A673 (cell line): ENCODE measurements around the gene PARD3.

Experiments used
- EZH2 ChIP-seq: fragments of 200-600 bp; sonication (generic); IDR thresholded peaks from 2 replicates; pipeline ENCODE4 v1.6.1; 2017; ENCODE audit warnings: borderline replicate concordance, low read depth, mild to moderate bottlenecking, mixed read lengths, antibody characterized with exemption, low read length; ENCODE audit not compliant: poor library complexity, severe bottlenecking
- TF ChIP-seq, protein P1 (sequence below): fragments of 300-800, 200-600 bp; sonication (generic); conservative IDR thresholded peaks from 2 replicates; pipeline ENCODE4 v1.5.1; 2017; ENCODE audit warnings: low read depth, mild to moderate bottlenecking, antibody characterized with exemption, low read length, moderate library complexity, mixed read lengths

DNA sequence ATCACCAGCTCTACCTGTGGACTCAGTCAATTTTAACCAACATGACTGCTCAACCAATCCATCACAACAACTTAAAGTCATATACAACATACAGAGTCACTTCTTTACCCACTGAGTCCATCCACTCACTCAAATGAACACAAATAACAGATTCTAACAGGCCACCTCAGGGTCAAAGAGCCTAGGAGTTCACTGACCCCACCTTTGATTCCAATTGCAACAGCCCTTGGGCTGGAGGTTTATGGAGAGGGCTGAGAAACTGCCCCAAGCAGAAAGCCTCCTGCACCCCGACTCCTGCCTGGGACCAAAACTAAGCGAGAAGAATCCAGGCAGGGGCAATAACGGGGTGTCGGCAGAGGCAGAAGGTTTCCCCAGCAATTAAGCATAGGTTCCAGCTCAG is 263.8 kb downstream of the PARD3 start:
- TF ChIP-seq, protein P1, sequence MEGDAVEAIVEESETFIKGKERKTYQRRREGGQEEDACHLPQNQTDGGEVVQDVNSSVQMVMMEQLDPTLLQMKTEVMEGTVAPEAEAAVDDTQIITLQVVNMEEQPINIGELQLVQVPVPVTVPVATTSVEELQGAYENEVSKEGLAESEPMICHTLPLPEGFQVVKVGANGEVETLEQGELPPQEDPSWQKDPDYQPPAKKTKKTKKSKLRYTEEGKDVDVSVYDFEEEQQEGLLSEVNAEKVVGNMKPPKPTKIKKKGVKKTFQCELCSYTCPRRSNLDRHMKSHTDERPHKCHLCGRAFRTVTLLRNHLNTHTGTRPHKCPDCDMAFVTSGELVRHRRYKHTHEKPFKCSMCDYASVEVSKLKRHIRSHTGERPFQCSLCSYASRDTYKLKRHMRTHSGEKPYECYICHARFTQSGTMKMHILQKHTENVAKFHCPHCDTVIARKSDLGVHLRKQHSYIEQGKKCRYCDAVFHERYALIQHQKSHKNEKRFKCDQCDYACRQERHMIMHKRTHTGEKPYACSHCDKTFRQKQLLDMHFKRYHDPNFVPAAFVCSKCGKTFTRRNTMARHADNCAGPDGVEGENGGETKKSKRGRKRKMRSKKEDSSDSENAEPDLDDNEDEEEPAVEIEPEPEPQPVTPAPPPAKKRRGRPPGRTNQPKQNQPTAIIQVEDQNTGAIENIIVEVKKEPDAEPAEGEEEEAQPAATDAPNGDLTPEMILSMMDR: no peak
- TF ChIP-seq EZH2: no peak
